H1 (cell line): ENCODE results near the gene PC. TPM values are rescaled to one million over a fixed set of nuclear protein-coding genes. Genes with fewer than 3 reads are reported as not detected.

Source experiments
- CTCF ChIA-PET: fragments of 300-600 bp; sonication (Branson Sonifier 250); formaldehyde crosslinking; loops from one replicate; lab custom pipeline; 2021; ENCODE audit not compliant: partially characterized antibody; lab: Charles Lee
- POLR2A ChIA-PET: fragments of 300-600 bp; sonication (Branson Sonifier 250); formaldehyde crosslinking; loops from one replicate; lab custom pipeline; 2021; ENCODE audit warnings: inconsistent platforms; ENCODE audit not compliant: partially characterized antibody; lab: Charles Lee
- DNase-seq, 2 experiments: peaks; one replicate each; pipeline versions ENCODE4 v3.0.0 to v3.0.0-alpha.2; 2010 to 2022; ENCODE audit warnings: low spot score in 2 of 2, low read depth in 1 of 2, mixed read lengths in 1 of 2
- FAIRE-seq: peaks from 2 replicates; lab custom pipeline; 2011; peaks lifted over from hg19 to GRCh38; lab: Jason Lieb, UNC
- H2AFZ ChIP-seq: 2 replicates; pipeline ENCODE4 v1.8.1; 2012; ENCODE audit warnings: low read length, inconsistent platforms
- H2AK5ac ChIP-seq: 2 replicates; pipeline ENCODE4 v1.6.1; 2013; ENCODE audit warnings: low read depth, low read length
- H2BK120ac ChIP-seq: replicated peaks from 2 replicates; pipeline ENCODE3; 2013; ENCODE audit warnings: low read depth, low read length, inconsistent platforms
- H2BK12ac ChIP-seq: 2 replicates; pipeline ENCODE4 v1.6.1; 2013; ENCODE audit warnings: low read depth, low read length
- H2BK15ac ChIP-seq: 2 replicates; pipeline ENCODE4 v1.6.1; 2013; ENCODE audit warnings: low read length
- H2BK20ac ChIP-seq: 2 replicates; pipeline ENCODE4 v1.6.1; 2013; ENCODE audit warnings: low read length
- H2BK5ac ChIP-seq: 2 replicates; pipeline ENCODE4 v1.6.1; 2013; ENCODE audit warnings: low read depth, low read length
- H3K14ac ChIP-seq: 2 replicates; pipeline ENCODE4 v1.6.1; 2013; ENCODE audit warnings: inconsistent platforms; ENCODE audit not compliant: insufficient read length
- H3K18ac ChIP-seq: 2 replicates; pipeline ENCODE4 v1.6.1; 2013; ENCODE audit warnings: low read length; ENCODE audit errors: extremely low read depth
- H3K23ac ChIP-seq: 2 replicates; pipeline ENCODE4 v1.6.1; 2013; ENCODE audit warnings: inconsistent platforms; ENCODE audit not compliant: insufficient read length
- H3K23me2 ChIP-seq: 2 replicates; pipeline ENCODE4 v1.6.1; 2013; ENCODE audit warnings: low read depth, low read length
- H3K27ac ChIP-seq: 2 replicates; pipeline ENCODE4 v1.6.1; 2011; ENCODE audit warnings: low read depth, low read length, inconsistent platforms
- H3K27me3 ChIP-seq, 4 experiments: replicated peaks in 1 of 4; 1 replicate in 1 of 4; 2 replicates in 3 of 4; pipeline versions ENCODE4 v1.6.1 to v1.8.1; 2011 to 2013; ENCODE audit warnings: low read length in 3 of 4, mild to moderate bottlenecking in 3 of 4, inconsistent platforms in 2 of 4, mixed read lengths in 2 of 4, moderate library complexity in 1 of 4; ENCODE audit not compliant: control insufficient read depth in 3 of 4, insufficient read depth in 3 of 4; ENCODE audit errors: extremely low read depth in 1 of 4
- H3K36me3 ChIP-seq, 4 experiments: 2 replicates each; pipeline versions ENCODE4 v1.6.1 to v1.8.1; 2011 to 2013; ENCODE audit warnings: mild to moderate bottlenecking in 4 of 4, low read length in 3 of 4, moderate library complexity in 2 of 4, control low read depth in 1 of 4, inconsistent platforms in 1 of 4; ENCODE audit not compliant: insufficient read depth in 4 of 4, control insufficient read depth in 2 of 4
- H3K4ac ChIP-seq: replicated peaks from 2 replicates; pipeline ENCODE3; 2013; ENCODE audit warnings: low read length, low read depth, mixed read lengths, inconsistent platforms; ENCODE audit not compliant: insufficient read length
- H3K4me1 ChIP-seq, 4 experiments: replicated peaks in 1 of 4; 1 replicate in 1 of 4; 2 replicates in 3 of 4; pipeline versions ENCODE4 v1.6.1 to v1.8.1; 2011 to 2013; ENCODE audit warnings: low read length in 3 of 4, inconsistent platforms in 2 of 4, mixed read lengths in 1 of 4; ENCODE audit not compliant: insufficient read depth in 4 of 4, control insufficient read depth in 3 of 4
- H3K4me2 ChIP-seq, 2 experiments: 2 replicates each; pipeline versions ENCODE4 v1.6.1 to v1.8.1; 2011 to 2013; ENCODE audit warnings: low read depth in 2 of 2, low read length in 2 of 2, control low read depth in 1 of 2, inconsistent platforms in 1 of 2, mild to moderate bottlenecking in 1 of 2; ENCODE audit not compliant: insufficient read depth in 1 of 2
- H3K4me3 ChIP-seq, 4 experiments: fragments of 200-600, 300-600 bp in 1 of 4; sonication (generic), shearing (Covaris generic), sonication (Bioruptor Twin) in 1 of 4; 2 replicates each; pipeline versions ENCODE4 v1.5.1 to v1.8.1; 2011 to 2016; ENCODE audit warnings: low read length in 4 of 4, low read depth in 3 of 4, control low read depth in 2 of 4, inconsistent platforms in 2 of 4, mild to moderate bottlenecking in 2 of 4, mixed read lengths in 1 of 4, moderate library complexity in 1 of 4; ENCODE audit not compliant: insufficient read depth in 2 of 4; ENCODE audit errors: extremely low read depth in 1 of 4
- H3K56ac ChIP-seq: replicated peaks from 2 replicates; pipeline ENCODE3; 2013; ENCODE audit warnings: low read depth, mild to moderate bottlenecking, mixed read lengths, low read length, inconsistent platforms; ENCODE audit not compliant: insufficient read length
- H3K79me1 ChIP-seq: 2 replicates; pipeline ENCODE4 v1.6.1; 2013; ENCODE audit warnings: low read depth, low read length, control low read depth
- H3K79me2 ChIP-seq, 2 experiments: 2 replicates each; pipeline versions ENCODE4 v1.6.1 to v1.8.1; 2012 to 2013; ENCODE audit warnings: low read length in 2 of 2, mild to moderate bottlenecking in 2 of 2, inconsistent platforms in 1 of 2; ENCODE audit not compliant: insufficient read depth in 2 of 2, control insufficient read depth in 1 of 2
- H3K9ac ChIP-seq, 4 experiments: replicated peaks in 1 of 4; 1 replicate in 1 of 4; 2 replicates in 3 of 4; pipeline versions ENCODE4 v1.6.1 to v1.8.1; 2011 to 2013; ENCODE audit warnings: low read depth in 3 of 4, low read length in 3 of 4, control low read depth in 2 of 4, mild to moderate bottlenecking in 2 of 4, moderate library complexity in 2 of 4, inconsistent platforms in 1 of 4; ENCODE audit errors: extremely low read depth in 1 of 4
- H3K9me3 ChIP-seq, 2 experiments: 2 replicates each; pipeline versions ENCODE4 v1.6.1 to v1.8.1; 2012 to 2013; ENCODE audit warnings: mild to moderate bottlenecking in 2 of 2, moderate library complexity in 2 of 2, control low read depth in 1 of 2, inconsistent platforms in 1 of 2, low read depth in 1 of 2, low read length in 1 of 2, mixed read lengths in 1 of 2; ENCODE audit not compliant: insufficient read depth in 2 of 2
- H4K20me1 ChIP-seq, 2 experiments: replicated peaks in 1 of 2; 2 replicates each; pipeline versions ENCODE3 to v1.8.1; 2011 to 2013; ENCODE audit warnings: inconsistent platforms in 2 of 2, low read length in 2 of 2, mild to moderate bottlenecking in 1 of 2; ENCODE audit not compliant: insufficient read depth in 2 of 2, control insufficient read depth in 1 of 2
- H4K5ac ChIP-seq: 2 replicates; pipeline ENCODE4 v1.6.1; 2013; ENCODE audit warnings: low read length, low read depth, mixed read lengths, inconsistent platforms; ENCODE audit not compliant: insufficient read length
- H4K8ac ChIP-seq: 2 replicates; pipeline ENCODE4 v1.8.0; 2013; ENCODE audit warnings: mild to moderate bottlenecking, moderate library complexity, low read length, inconsistent platforms; ENCODE audit not compliant: insufficient read depth; ENCODE audit errors: extremely low read depth
- H4K91ac ChIP-seq: replicated peaks from 2 replicates; pipeline ENCODE3; 2013; ENCODE audit warnings: low read length, mixed read lengths, inconsistent platforms; ENCODE audit not compliant: insufficient read length
- CREB1 ChIP-seq: IDR thresholded peaks from 2 replicates; pipeline ENCODE4 v1.6.1; 2012; ENCODE audit warnings: inconsistent platforms
- EZH2 ChIP-seq: fragments of 200-600 bp; sonication (generic); IDR thresholded peaks from 2 replicates; pipeline ENCODE4 v1.7.1; 2012; ENCODE audit warnings: low read depth, mild to moderate bottlenecking, moderate library complexity, low read length, inconsistent platforms; ENCODE audit not compliant: severe bottlenecking
- FOSL1 ChIP-seq: IDR thresholded peaks from 2 replicates; pipeline ENCODE4 v1.6.1; 2011; ENCODE audit warnings: mild to moderate bottlenecking, low read depth, low read length, moderate library complexity; ENCODE audit not compliant: insufficient read depth
- KDM5A ChIP-seq: fragments of 200-600 bp; IDR thresholded peaks from 2 replicates; pipeline ENCODE4 v1.7.1; 2012; ENCODE audit warnings: mild to moderate bottlenecking, low read length, inconsistent platforms, mixed read lengths
- NRF1 ChIP-seq: IDR thresholded peaks from 2 replicates; pipeline ENCODE4 v1.6.1; 2011; ENCODE audit warnings: mild to moderate bottlenecking, low read depth, low read length, improper control_type of control experiment
- RBBP5 ChIP-seq: IDR thresholded peaks from 2 replicates; pipeline ENCODE4 v1.7.1; 2012; ENCODE audit warnings: low read depth, mild to moderate bottlenecking, inconsistent platforms, low read length, moderate library complexity, borderline replicate concordance
- SAP30 ChIP-seq: fragments of 300-600 bp; sonication (generic); IDR thresholded peaks from 2 replicates; pipeline ENCODE4 v1.7.1; 2012; ENCODE audit warnings: low read length, moderate library complexity, mild to moderate bottlenecking, inconsistent platforms; ENCODE audit not compliant: insufficient read depth, insufficient replicate concordance
- TCF12 ChIP-seq: IDR thresholded peaks from 2 replicates; pipeline ENCODE4 v1.6.1; 2011; ENCODE audit warnings: low read depth, mild to moderate bottlenecking, low read length
- TEAD4 ChIP-seq: IDR thresholded peaks from 2 replicates; pipeline ENCODE4 v1.6.1; 2012; ENCODE audit warnings: low read depth, low read length, inconsistent platforms, mixed read lengths
- YY1 ChIP-seq: IDR thresholded peaks from 2 replicates; pipeline ENCODE4 v1.6.1; 2011; ENCODE audit warnings: low read depth, mild to moderate bottlenecking, low read length
- WGBS, 2 experiments: shearing (Covaris generic) in 1 of 2; methylation state at CpG; one replicate each; pipeline versions ENCODE4 v1.1.6 to v1.1.7; 2013 to 2015; ENCODE audit warnings: low lambda C conversion rate in 2 of 2, mixed read lengths in 2 of 2, inconsistent platforms in 1 of 2, low coverage in 1 of 2, missing lambda C conversion rate in 1 of 2; ENCODE audit not compliant: insufficient replicate concordance in 2 of 2, insufficient coverage in 1 of 2, insufficient read length in 1 of 2; ENCODE audit errors: extremely low coverage in 1 of 2, missing lambda C conversion rate in 1 of 2; 5-methylcytosine and 5-hydroxymethylcytosine counted together
- polyA plus RNA-seq, 7 experiments: library from polyadenylated mRNA; depleted of rRNA in 3 of 7; stranded (reverse) in 5 of 7; unstranded in 2 of 7; fragments of >200 nt in 5 of 7; fragments of 200-250 nt in 2 of 7; gene quantifications; 1 replicate in 5 of 7; 2 replicates in 1 of 7; 4 replicates in 1 of 7; pipeline versions ENCODE4 v1.2.1 to v1.2.3, GENCODE V29; 2011 to 2013; ENCODE audit warnings: missing spikeins in 2 of 7, mixed read lengths in 2 of 7
- total RNA-seq: library from RNA; stranded (reverse); fragmentation: NEBNext Ultra II Directional; extraction: Animal tissue kit (Norgen Biotek cat#: 25700); gene quantifications from 2 replicates; pipeline ENCODE4 v1.2.1, GENCODE V29; 2021
- TF ChIP-seq, protein P1 (sequence below), 3 experiments: IDR thresholded peaks; 1 replicate in 2 of 3; 2 replicates in 1 of 3; pipeline versions ENCODE4 v1.5.1 to v1.6.1; 2011; ENCODE audit warnings: low read length in 3 of 3, mild to moderate bottlenecking in 3 of 3, inconsistent platforms in 2 of 3, low read depth in 1 of 3, moderate library complexity in 1 of 3; ENCODE audit not compliant: insufficient read depth in 1 of 3; ENCODE audit errors: control extremely low read depth in 1 of 3

PC gene
- total and polyA plus RNA-seq, 2 of the 8 experiments (the other 6 are each of a cell fraction or from before 2014, with no cell fraction given): 11.5 to 27.5 TPM

DNA sequence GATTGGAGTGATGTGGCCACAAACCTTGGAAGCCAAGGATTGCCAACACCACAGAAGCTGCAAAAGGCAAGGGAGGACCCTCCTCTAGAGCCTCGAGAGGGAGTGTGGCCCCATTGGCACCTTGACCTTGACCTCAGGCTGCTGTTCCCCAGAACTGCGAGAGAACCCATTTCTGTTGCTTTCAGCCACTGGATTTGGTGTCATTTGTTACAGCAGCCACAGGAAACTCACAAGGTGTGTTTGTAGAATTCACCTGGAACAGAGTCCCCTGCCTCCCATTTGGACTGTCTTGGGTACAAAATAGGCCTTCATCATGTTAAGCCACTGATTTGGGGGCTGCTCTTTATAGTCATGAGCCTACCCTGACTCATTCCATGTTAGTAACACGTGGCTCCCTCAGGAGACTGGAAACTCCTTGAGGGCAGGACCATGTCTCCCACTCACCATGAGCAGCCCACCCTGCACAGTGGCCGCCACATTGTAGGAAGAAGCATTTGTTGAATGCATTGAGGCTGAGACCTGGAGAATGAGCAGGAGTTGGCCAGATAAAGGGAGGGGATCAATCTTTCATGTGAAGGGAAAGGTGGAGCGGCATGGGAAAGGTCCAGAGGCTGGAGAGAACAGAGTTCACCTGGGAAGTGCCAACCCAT is 25.2 kb upstream of the PC start:
- ChIA-PET POLR2A (no interaction called here), CTCF (interaction anchor here (0.9 kb wide), 1 partner anchor 116 kb away, joined by 3 read pairs; no protein-coding TSS in a partner anchor)
- no peak overlapping the region for H3K4ac ChIP-seq
- DNase-seq (no peak), FAIRE-seq (no peak)
- no peak overlapping the region for H3K4me3 ChIP-seq
- no peaks in the 10 kb centered on the region; a peak in 1 of 4 replicates for H3K9me3 ChIP-seq
- WGBS, 2 experiments: 92% methylated on average over 5 of the region's 5 CpGs; no CpG with 5 or more reads in 1 of the 2 experiments
- no peaks in the 10 kb centered on the region for H4K20me1 ChIP-seq
- H3K79me2 ChIP-seq: no peaks in the 10 kb centered on the region
- no peak overlapping the region for H4K5ac ChIP-seq
- H3K4me1 ChIP-seq: peaks cover 0 to 6% (median 5%) of the 10 kb centered on the region in 4 experiments; a peak in 6 of 7 replicates
- H3K9ac ChIP-seq: no peak overlapping the region
- no peaks in the 10 kb centered on the region for H3K36me3 ChIP-seq
- no peak overlapping the region for H3K27ac ChIP-seq
- no peak overlapping the region for H2AFZ ChIP-seq
- no peak overlapping the region for H2AK5ac ChIP-seq
- H3K18ac ChIP-seq: no peak overlapping the region
- no peak overlapping the region for H3K4me2 ChIP-seq
- no peaks in the 10 kb centered on the region for H3K27me3 ChIP-seq
- no peak overlapping the region for H4K91ac ChIP-seq
- peak overlapping the region; percentile 81; the same call in 1 of the 2 replicates for H2BK15ac ChIP-seq
- H2BK12ac ChIP-seq: no peak overlapping the region
- H3K56ac ChIP-seq: no peak overlapping the region
- no peak overlapping the region for H3K14ac ChIP-seq
- H2BK120ac ChIP-seq: no peak overlapping the region
- no peaks in the 10 kb centered on the region for H3K79me1 ChIP-seq
- no peak overlapping the region for H3K23ac ChIP-seq
- H2BK5ac ChIP-seq: no peak overlapping the region
- H2BK20ac ChIP-seq: no peak overlapping the region
- H4K8ac ChIP-seq: no peak overlapping the region
- H3K23me2 ChIP-seq: no peaks in the 10 kb centered on the region
- TF ChIP-seq RBBP5: no peak
- TF ChIP-seq NRF1: no peak
- no peak for TF ChIP-seq TCF12
- TF ChIP-seq EZH2: no peak
- TF ChIP-seq KDM5A: no peak
- TF ChIP-seq YY1: no peak
- no peak for TF ChIP-seq TEAD4
- TF ChIP-seq, protein P1, sequence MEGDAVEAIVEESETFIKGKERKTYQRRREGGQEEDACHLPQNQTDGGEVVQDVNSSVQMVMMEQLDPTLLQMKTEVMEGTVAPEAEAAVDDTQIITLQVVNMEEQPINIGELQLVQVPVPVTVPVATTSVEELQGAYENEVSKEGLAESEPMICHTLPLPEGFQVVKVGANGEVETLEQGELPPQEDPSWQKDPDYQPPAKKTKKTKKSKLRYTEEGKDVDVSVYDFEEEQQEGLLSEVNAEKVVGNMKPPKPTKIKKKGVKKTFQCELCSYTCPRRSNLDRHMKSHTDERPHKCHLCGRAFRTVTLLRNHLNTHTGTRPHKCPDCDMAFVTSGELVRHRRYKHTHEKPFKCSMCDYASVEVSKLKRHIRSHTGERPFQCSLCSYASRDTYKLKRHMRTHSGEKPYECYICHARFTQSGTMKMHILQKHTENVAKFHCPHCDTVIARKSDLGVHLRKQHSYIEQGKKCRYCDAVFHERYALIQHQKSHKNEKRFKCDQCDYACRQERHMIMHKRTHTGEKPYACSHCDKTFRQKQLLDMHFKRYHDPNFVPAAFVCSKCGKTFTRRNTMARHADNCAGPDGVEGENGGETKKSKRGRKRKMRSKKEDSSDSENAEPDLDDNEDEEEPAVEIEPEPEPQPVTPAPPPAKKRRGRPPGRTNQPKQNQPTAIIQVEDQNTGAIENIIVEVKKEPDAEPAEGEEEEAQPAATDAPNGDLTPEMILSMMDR (IDR thresholded peaks at IDR 0.05; ENCODE audit: control extremely low read depth in 1 of 3, insufficient read depth in 1 of 3, low read depth in 1 of 3, low read length in 3 of 3): no peak
- TF ChIP-seq FOSL1: no peak
- no peak for TF ChIP-seq SAP30
- no peak for TF ChIP-seq CREB1
